GM23248 (cell line): ENCODE results near the gene RTP4.

ENCODE experiments used
- EZH2 ChIP-seq: fragments of 200-600 bp; sonication (generic); IDR thresholded peaks from 2 replicates; pipeline ENCODE4 v1.6.1; 2018; ENCODE audit warnings: antibody characterized with exemption, mild to moderate bottlenecking; ENCODE audit not compliant: insufficient read depth, poor library complexity, severe bottlenecking
- EZH2phosphoT487 ChIP-seq: fragments of 200-600 bp; sonication (generic); IDR thresholded peaks from 2 replicates; pipeline ENCODE4 v1.6.1; 2018; ENCODE audit warnings: antibody characterized with exemption, moderate library complexity, mild to moderate bottlenecking, low read depth; ENCODE audit not compliant: insufficient read depth

- TF ChIP-seq EZH2phosphoT487 (no peak), EZH2 (no peak)
Measured at GRCh38 chr3:187403768-187404288, 35.6 kb downstream of the RTP4 start.
